NOMO-1 treated with DMSO at 0.1 percent for 48 hours (cell line): ENCODE results near the gene GPN2.
"Not testable (repeated sequence)": the region's sequence is repeated elsewhere in the genome, so short reads cannot be mapped to it uniquely, and the experiment has no call there.

ENCODE experiments used
- DNase-seq: peaks from one replicate; lab custom pipeline; 2025; ENCODE audit not compliant: unreplicated experiment; lab: John Stamatoyannopoulos, UW

Gene GPN2

GRCh38 chr1:26858891-26859640, 31.0 kb downstream of the GPN2 start:
- no peak for DNase-seq

- no peak for DNase-seq
Measured at GRCh38 chr1:26858160-26858559, 31.9 kb downstream of the GPN2 start.

GRCh38 chr1:26857473-26858060, 32.5 kb downstream of the GPN2 start:
- no peak for DNase-seq

GRCh38 chr1:26856604-26857469, 33.2 kb downstream of the GPN2 start:
- DNase-seq: no peak

- DNase-seq: no peak
Measured at GRCh38 chr1:26856181-26856580, 33.9 kb downstream of the GPN2 start.

GRCh38 chr1:26855636-26856035, 34.4 kb downstream of the GPN2 start:
- DNase-seq: no peak

- no peak for DNase-seq
Measured at GRCh38 chr1:26854906-26855305, 35.2 kb downstream of the GPN2 start.

GRCh38 chr1:26853600-26853999, 36.5 kb downstream of the GPN2 start:
- DNase-seq: no peak

- peak; percentile 34 for DNase-seq
Measured at GRCh38 chr1:26853156-26853555, 36.9 kb downstream of the GPN2 start.

- no peak for DNase-seq
Measured at GRCh38 chr1:26852701-26853100, 37.4 kb downstream of the GPN2 start.

GRCh38 chr1:26851106-26851684, 38.9 kb downstream of the GPN2 start:
- DNase-seq: no peak

GRCh38 chr1:26848941-26849774, 40.9 kb downstream of the GPN2 start:
- DNase-seq: no peak

GRCh38 chr1:26848499-26848898, 41.6 kb downstream of the GPN2 start:
- no peak for DNase-seq

- DNase-seq: not testable (repeated sequence)
Measured at GRCh38 chr1:26847826-26848225, 42.3 kb downstream of the GPN2 start.

- DNase-seq: no peak
Measured at GRCh38 chr1:26844424-26845196, 45.5 kb downstream of the GPN2 start.

GRCh38 chr1:26839779-26840178, 50.3 kb downstream of the GPN2 start:
- no peak for DNase-seq

GRCh38 chr1:26839339-26839722, 50.8 kb downstream of the GPN2 start:
- DNase-seq: no peak

- no peak for DNase-seq
Measured at GRCh38 chr1:26838474-26839338, 51.4 kb downstream of the GPN2 start.

- DNase-seq: not testable (repeated sequence)
Measured at GRCh38 chr1:26837665-26838064, 52.4 kb downstream of the GPN2 start.
